GM06990 (cell line): ENCODE results near the gene NFATC4.

Source experiments
- DNase-seq: peaks from one replicate; pipeline ENCODE4 v3.0.0-alpha.2; 2011; ENCODE audit not compliant: insufficient read length; ENCODE audit errors: extremely low read depth
- H3K27me3 ChIP-seq: replicated peaks from 2 replicates; pipeline ENCODE4 v1.6.0; 2011; ENCODE audit warnings: low read length; ENCODE audit not compliant: control insufficient read depth, insufficient read depth
- H3K36me3 ChIP-seq: 2 replicates; pipeline ENCODE4 v1.5.1; 2011; ENCODE audit warnings: low read length; ENCODE audit not compliant: control insufficient read depth, insufficient read depth
- H3K4me3 ChIP-seq: replicated peaks from 2 replicates; pipeline ENCODE4 v1.5.1; 2011; ENCODE audit warnings: low read depth, mild to moderate bottlenecking, control low read depth, low read length
- TF ChIP-seq, protein P1 (sequence below): IDR thresholded peaks from 2 replicates; pipeline ENCODE4 v1.5.1; 2011; ENCODE audit warnings: low read length, control low read depth, mild to moderate bottlenecking, inconsistent platforms; ENCODE audit not compliant: insufficient read depth, poor library complexity, severe bottlenecking

The NFATC4 gene

DNA sequence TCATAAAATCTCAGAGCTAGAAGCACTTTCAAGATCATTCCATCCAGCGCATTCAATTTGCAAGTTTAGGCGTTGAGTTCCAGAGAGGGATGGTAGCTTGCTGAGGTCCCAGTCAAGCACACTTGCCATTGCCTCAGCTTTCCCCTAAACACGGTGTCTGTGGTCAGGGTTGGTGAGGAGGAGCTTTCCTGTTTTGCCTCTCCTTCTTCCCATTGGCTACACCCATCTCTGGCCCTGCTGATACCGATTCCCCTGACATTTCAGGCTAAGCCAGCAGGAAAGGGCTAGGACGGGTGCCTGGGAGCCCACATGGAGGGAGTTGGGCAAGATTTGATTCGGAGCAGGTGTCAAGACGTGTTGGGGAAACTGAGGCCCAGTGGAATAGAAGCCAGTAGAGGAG, 9.1 kb downstream of the NFATC4 start:
- TF ChIP-seq, protein P1, sequence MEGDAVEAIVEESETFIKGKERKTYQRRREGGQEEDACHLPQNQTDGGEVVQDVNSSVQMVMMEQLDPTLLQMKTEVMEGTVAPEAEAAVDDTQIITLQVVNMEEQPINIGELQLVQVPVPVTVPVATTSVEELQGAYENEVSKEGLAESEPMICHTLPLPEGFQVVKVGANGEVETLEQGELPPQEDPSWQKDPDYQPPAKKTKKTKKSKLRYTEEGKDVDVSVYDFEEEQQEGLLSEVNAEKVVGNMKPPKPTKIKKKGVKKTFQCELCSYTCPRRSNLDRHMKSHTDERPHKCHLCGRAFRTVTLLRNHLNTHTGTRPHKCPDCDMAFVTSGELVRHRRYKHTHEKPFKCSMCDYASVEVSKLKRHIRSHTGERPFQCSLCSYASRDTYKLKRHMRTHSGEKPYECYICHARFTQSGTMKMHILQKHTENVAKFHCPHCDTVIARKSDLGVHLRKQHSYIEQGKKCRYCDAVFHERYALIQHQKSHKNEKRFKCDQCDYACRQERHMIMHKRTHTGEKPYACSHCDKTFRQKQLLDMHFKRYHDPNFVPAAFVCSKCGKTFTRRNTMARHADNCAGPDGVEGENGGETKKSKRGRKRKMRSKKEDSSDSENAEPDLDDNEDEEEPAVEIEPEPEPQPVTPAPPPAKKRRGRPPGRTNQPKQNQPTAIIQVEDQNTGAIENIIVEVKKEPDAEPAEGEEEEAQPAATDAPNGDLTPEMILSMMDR = no peak
- H3K27me3 ChIP-seq = no peaks in the 10 kb centered on the region
- H3K4me3 ChIP-seq = no peak overlapping the region
- DNase-seq = no peak
- H3K36me3 ChIP-seq = no peaks in the 10 kb centered on the region

GRCh38 chr14:24377657-24378056, 9.7 kb downstream of the NFATC4 start:
- H3K4me3 ChIP-seq = no peak overlapping the region
- H3K27me3 ChIP-seq = no peaks in the 10 kb centered on the region
- DNase-seq = no peak
- TF ChIP-seq, protein P1 = no peak
- H3K36me3 ChIP-seq = no peaks in the 10 kb centered on the region

DNA sequence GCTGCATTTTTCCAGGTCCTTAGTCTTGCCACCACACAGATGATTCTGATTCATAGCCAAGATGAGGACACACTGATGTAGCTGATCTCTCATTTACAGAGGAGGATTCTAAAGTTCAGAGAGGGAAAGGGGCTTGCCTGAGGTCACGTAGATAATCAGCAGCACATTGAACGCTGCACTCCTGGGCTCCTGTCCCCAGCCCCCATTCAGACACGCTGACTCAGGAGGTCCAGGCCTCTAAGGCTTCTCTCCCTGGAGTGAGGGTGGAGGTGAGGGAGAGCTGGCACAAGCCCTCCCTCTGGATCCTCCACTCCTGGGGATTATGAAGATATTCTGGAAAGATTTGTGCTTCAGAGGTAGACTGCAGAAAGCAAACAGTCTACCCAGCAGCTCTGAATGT, 10.3 kb downstream of the NFATC4 start:
- TF ChIP-seq, protein P1 = no peak
- H3K36me3 ChIP-seq = no peaks in the 10 kb centered on the region
- DNase-seq = no peak
- H3K4me3 ChIP-seq = no peak overlapping the region
- no peaks in the 10 kb centered on the region for H3K27me3 ChIP-seq

- no peak for DNase-seq
- no peak overlapping the region for H3K4me3 ChIP-seq
- no peaks in the 10 kb centered on the region for H3K36me3 ChIP-seq
- H3K27me3 ChIP-seq = no peaks in the 10 kb centered on the region
- TF ChIP-seq, protein P1 = no peak
Observed at GRCh38 chr14:24378981-24379906, 11.3 kb downstream of the NFATC4 start.

DNA sequence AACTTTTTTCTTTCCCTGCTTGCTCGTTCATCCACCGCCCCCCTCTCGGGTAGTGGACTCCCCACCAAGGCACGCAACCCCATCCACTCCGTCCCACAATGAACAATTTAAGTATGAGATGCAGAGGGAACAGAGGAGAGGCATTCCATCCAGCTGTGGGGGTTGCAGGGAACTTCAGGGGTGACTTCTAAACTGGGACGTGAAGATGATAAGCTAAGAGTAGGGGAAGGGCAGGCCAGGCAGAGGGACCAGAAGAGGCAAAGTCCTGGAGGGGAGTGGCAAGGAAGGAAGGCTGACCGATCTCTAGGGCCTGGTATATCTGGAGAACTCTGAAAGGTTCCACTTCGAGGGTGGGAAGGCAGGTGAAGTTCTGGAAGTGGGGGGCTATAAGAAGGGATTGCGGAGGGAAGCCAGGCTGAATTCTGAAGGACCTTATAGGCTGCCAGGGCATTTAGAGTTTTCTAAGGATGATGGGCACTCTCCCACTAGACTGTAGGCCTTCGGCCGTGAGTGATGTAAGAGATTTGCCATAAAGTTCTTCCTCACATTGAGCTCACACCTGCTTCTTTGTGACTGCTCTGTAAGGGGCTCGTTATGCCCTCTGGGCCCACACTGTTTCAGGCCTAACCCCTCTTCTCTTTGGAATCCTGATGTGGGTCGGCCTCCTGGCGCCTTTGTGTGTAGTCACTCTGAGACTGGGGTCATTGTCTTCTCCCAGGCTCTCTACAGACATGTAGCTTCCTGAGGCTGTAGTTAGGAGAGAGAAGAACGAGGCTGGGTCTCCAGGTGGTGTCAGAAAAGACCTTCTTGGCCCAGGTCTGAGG, 12.1 kb downstream of the NFATC4 start:
- H3K36me3 ChIP-seq = no peaks in the 10 kb centered on the region
- no peak for DNase-seq
- no peaks in the 10 kb centered on the region for H3K27me3 ChIP-seq
- TF ChIP-seq, protein P1 = no peak
- H3K4me3 ChIP-seq = no peak overlapping the region
